UCSD-AML1 (cell line): ENCODE results near the gene CNST.
"Not testable (repeated sequence)": the region's sequence is repeated elsewhere in the genome, so short reads cannot be mapped to it uniquely, and the experiment has no call there.

Experiments used
- DNase-seq: peaks from one replicate; lab custom pipeline; 2025; ENCODE audit not compliant: unreplicated experiment; lab: John Stamatoyannopoulos, UW

CNST gene

DNA sequence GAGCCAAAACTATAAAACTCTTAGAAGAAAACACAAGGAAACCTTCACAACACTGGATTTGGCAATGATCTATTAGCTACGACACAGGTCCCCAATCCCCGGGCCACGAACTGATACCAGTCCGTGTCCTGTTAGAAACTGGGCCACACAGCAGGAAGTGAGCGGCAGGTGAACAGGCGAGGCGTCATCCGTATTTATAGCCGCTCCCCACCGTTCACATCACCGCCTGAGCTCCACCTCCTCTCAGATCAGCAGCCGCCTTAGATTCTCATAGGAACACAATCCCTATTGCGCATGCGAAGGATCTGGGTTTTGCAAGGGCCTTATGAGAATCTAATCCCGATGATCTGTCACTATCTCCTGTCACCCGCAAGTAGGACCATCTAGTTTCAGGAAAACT, 12.1 kb upstream of the CNST start:
- no peak for DNase-seq

DNA sequence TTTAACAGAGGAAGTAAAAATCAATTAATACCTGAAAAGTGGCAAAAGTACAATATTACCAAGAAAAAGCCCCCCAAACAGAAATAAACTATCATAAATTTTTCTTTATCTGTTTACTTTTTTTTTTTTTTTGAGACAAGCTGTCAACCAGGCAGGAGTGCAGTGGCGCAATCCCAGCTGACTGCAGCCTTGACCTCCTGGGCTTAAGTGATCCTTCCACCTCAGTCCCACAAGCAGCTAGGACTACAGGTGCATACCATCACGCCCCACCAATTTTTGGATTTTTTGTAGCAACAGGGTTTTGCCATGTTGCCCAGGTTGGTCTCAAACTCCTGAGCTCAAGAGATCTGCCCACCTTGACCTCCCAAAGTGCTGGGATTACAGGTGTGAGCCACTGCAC, 8.2 kb upstream of the CNST start:
- DNase-seq: no peak

DNA sequence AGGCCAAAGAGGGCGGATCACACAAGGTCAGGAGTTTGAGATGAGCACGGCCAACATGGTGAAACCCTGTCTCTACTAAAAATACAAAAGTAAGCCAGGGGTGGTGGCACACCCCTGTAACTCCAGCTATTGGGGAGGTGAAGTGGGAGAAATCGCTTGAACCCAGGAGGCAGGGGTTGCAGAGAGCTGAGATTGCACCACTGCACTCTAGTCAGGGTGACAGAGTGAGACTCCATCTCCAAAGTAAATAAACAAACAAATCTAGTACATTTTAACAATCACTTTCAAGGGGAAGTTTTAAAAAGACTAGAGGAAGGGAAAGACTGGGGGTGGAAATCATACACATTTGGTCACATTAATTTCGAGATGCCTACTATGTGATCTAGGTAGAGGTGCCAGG, 6.9 kb upstream of the CNST start:
- DNase-seq: no peak

DNA sequence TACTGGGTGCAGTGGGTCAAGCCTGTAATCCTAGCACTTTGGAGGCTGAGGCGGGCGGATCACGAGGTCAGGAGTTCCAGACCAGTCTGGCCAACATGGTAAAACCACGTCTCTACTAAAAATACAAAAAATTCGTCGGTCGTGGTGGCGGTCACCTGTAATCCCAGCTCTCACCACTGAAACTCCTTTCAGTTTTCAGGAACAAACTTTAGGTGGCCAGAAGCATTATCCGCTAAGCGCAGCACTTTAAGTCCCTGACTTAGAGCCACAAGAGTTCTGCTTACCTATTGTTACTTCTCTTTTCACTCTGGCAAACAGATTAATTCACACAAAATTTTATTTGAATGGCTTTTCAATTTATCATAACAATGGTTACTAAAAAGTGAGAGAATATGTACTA, 5.4 kb upstream of the CNST start:
- not testable (repeated sequence) for DNase-seq

DNA sequence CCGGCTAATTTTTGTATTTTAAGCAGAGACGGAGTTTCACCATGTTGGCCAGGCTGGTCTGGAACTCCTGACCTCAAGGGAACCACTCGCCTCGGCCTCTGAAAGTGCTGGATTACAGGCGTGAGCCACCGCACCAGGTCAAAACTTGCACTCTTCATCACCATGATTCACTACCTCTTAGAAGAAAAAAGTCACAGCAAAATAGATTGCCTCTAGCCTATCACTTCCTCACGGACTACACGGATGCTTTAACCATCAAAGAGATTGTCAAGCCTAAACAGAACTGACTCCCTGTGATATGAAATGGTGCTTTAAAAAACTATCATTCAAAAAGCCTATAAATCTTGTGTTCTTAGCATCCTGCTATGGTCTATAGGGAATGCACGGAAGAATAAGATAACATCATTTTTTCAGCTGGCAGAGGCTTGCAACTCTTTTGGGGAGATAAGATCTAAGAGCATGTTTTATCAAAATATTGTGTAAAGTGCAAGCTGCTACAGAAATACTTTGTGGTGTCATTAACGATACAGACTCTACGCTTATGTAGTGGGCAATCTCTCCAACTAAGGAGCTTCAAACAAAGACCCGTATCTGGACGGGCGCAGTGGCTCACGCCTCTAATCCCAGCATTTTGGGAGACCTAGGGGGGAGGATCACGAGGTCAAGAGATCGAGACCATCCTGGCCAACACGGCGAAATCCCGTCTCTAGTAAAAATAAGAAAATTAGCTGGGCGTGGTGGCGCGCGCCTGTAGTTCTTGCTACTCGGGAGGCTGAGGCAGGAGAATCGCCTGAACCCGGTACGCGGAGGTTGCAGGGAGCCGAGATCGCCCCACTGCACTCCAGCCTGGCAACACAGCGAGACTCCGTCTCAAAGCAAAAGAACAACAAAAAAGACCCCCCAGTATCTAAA, 1.2 kb upstream of the CNST start:
- no peak for DNase-seq

GRCh38 chr1:246565751-246566127, 517 bp upstream of the CNST start:
- DNase-seq: no peak

- no peak for DNase-seq
Measured at GRCh38 chr1:246566813-246567645, 773 bp downstream of the CNST start.

- DNase-seq: no peak
Measured at GRCh38 chr1:246567646-246568235, 1.5 kb downstream of the CNST start.

GRCh38 chr1:246569248-246570238, 3.3 kb downstream of the CNST start:
- DNase-seq: peak; percentile 24

DNA sequence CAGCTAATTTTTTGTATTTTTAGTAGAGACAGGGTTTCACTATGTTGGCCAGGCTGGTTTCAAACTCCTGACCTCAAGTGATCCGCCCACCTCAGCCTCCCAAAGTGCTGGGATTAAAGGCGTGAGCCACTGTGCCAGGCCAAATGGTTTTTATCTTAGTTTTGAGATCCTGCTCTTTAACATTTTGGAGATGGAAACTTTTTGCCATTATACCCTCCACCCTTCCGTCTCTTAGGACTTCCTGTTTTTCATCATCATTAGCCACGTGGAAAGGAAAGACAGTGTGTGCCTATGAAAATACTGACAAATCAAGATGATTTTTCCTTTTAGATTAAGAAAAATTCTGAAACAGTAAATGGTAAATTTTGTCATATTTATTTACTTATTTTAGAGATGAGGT, 5.1 kb downstream of the CNST start:
- DNase-seq: not testable (repeated sequence)

DNA sequence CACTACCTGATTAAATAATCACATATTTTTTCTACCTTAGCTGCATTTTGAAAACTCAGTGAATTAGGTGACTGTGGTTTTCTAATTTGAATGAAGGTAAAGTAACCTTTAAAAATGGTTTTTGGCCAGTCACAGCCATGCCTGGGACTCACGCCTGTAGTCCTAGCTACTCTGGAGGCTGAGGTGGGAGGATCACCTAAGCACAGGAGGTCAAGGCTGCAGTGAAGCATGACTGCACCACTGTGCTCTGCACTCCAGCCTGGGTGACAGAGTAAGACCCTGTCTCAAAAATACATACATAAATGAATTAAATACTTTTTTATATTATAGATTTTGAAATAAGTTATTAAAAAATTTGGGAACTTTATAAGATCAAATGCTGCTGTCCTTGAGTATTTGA, 5.7 kb downstream of the CNST start:
- DNase-seq: no peak

- no peak for DNase-seq
Measured at GRCh38 chr1:246572785-246573184, 6.5 kb downstream of the CNST start.

- no peak for DNase-seq
Measured at GRCh38 chr1:246573491-246573890, 7.2 kb downstream of the CNST start.

- no peak for DNase-seq
Measured at GRCh38 chr1:246576709-246577032, 10.4 kb downstream of the CNST start.

- no peak for DNase-seq
Measured at GRCh38 chr1:246577082-246577719, 10.9 kb downstream of the CNST start.

GRCh38 chr1:246577720-246578106, 11.5 kb downstream of the CNST start:
- no peak for DNase-seq

DNA sequence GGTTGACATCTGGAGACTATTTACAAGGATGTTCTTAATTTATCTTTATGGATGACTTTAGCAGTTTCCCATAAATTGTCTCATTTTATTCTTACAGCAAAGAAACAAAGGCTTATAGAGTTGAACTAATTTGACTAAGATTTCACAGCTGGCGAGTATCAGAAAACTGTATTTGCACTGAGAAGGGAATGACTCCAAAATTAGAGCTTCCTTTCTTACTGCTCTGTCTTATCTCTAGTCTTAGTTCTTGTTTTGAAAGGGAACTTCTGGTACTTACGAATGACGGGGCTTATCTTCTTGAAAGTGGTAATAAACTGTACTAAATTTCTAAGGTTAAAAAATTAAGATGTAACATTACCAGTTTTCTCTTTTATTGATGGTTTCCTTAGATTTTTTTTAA, 13.6 kb downstream of the CNST start:
- DNase-seq: no peak

DNA sequence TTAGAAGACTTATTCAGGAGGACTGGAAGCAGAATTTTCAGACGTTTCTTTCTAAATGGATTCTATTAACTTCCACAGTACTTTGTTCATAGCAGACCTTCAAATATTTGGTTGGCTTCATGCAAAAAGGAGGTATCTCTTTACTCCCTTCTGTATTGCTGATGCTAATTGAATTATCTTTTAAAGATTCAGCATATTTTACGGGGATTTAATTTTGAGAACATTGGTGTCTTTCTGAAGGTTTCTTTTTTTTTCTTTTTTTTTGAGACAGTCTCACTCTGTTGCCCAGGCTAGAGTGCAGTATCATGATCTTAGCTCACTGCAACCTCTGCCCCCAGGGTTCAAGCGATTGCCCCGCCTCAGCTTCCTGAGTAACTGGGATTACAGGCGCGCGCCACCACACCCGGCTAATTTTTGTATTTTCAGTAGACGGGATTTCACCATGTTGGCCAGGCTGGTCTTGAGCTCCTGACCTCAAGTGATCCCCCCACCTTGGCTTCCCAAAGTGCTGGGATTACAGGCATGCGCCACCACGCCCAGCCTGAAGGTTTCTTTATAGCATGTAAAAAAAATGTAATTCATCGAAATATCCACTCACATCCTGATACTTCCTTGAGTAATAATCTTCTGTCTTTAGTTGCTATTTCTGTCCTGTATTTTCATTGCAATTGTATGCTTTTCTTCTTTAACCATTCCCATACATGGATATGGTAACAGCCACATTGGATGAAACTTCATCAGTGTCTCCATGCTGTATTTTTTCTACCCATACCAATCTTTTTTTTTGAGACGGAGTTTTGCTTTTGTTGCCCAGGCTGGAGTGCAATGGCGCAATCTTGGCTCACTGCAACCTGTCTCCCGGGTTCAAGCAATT, 14.5 kb downstream of the CNST start:
- no peak for DNase-seq

DNA sequence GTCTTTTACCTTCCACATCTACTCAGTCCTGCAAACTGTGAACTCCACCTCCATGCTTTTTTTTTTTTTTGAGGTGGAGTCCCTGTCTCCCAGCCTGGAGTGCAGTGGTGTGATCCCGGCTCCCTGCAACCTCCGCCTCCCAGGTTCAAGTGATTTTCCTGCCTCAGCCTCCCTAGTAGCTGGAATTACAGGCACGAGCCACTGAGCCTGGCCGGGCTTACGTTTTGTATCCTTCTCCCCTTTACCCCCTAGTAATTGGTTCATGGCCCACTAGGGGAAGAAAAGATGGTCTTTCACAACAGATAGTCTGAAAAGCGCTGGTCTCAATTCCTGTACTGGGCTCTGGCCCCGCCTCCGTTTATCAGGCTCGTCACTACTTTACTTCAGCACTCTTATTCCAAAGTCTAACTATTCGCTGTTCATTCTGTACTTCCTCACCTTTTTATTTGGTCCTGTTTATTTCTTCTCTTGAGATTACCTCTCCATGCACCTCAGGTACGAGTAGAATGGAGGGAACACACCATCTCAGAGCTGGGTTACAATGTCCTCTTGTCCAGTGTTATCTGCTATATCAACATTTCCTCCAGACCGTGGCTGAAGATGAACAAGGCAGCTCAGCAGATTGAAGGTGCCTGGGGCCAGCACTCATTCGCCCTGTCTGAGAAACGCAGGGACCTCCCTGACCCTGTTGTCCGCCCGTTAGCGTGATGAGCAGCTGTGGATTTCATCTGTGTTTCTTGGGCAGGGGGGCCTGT, 16.2 kb downstream of the CNST start:
- no peak for DNase-seq
